Activated naive CD8-positive, alpha-beta T cell treated with anti-CD3 and anti-CD28 coated beads, Interleukin-2, amount 10 ng/mL, durations not matched to agents 7 days and 5 days (primary cell): Measurements from ENCODE around the gene BEND3. TPM values are rescaled to one million over a fixed set of nuclear protein-coding genes. Genes with fewer than 3 reads are reported as not detected.
"Not testable (repeated sequence)": the region's sequence is repeated elsewhere in the genome, so short reads cannot be mapped to it uniquely, and the experiment has no call there.

Source experiments
- ATAC-seq: fragments of 150-1000 bp; cut with Tn5 transposase; one replicate; pipeline ENCODE4 v1.10.0; 2021; ENCODE audit warnings: low read depth, moderate library complexity
- POLR2A ChIA-PET: fragments of 350-600 bp; sonication (Branson Sonifier 250); formaldehyde crosslinking; loops from one replicate; lab custom pipeline; 2021; ENCODE audit warnings: antibody characterized with exemption; lab: Charles Lee
- DNase-seq: peaks from one replicate; pipeline ENCODE4 v3.0.0; 2021
- H3K27ac Mint-ChIP-seq: one replicate; pipeline ENCODE4 v1.8.0; 2022; ENCODE audit warnings: mild to moderate bottlenecking, mixed read lengths
- H3K27me3 Mint-ChIP-seq: one replicate; pipeline ENCODE4 v1.8.0; 2022; ENCODE audit warnings: mild to moderate bottlenecking, moderate library complexity, mixed read lengths
- H3K36me3 Mint-ChIP-seq: one replicate; pipeline ENCODE4 v1.8.0; 2021; ENCODE audit warnings: mild to moderate bottlenecking, mixed read lengths
- H3K4me1 Mint-ChIP-seq: one replicate; pipeline ENCODE4 v1.8.0; 2021; ENCODE audit warnings: mixed read lengths
- H3K4me3 Mint-ChIP-seq: one replicate; pipeline ENCODE4 v1.8.0; 2022; ENCODE audit warnings: mild to moderate bottlenecking, moderate library complexity, mixed read lengths
- H3K9me3 Mint-ChIP-seq: one replicate; pipeline ENCODE4 v1.8.0; 2021; ENCODE audit warnings: mixed read lengths
- total RNA-seq, 2 experiments: library from RNA; stranded (reverse); gene quantifications; one replicate each; pipeline ENCODE4 v1.2.3, GENCODE V29; 2021

BEND3 gene
- total RNA-seq, 2 experiments from 2014 or later, result 2.2 to 2.4 TPM

GRCh38 chr6:107021446-107022185, 93.7 kb downstream of the BEND3 start:
- peaks cover 4% of the 10 kb centered on the region for H3K4me1 Mint-ChIP-seq
- POLR2A ChIA-PET, result no interaction called here
- H3K4me3 Mint-ChIP-seq, result no peak overlapping the region
- no peak overlapping the region for H3K27ac Mint-ChIP-seq
- peaks cover 3% of the 10 kb centered on the region for H3K27me3 Mint-ChIP-seq
- no peaks in the 10 kb centered on the region for H3K9me3 Mint-ChIP-seq
- ATAC-seq, result no peak
- no peaks in the 10 kb centered on the region for H3K36me3 Mint-ChIP-seq
- no peak for DNase-seq

- no peak for ATAC-seq
- peaks cover 4% of the 10 kb centered on the region for H3K4me1 Mint-ChIP-seq
- no peaks in the 10 kb centered on the region for H3K36me3 Mint-ChIP-seq
- H3K27ac Mint-ChIP-seq, result no peak overlapping the region
- H3K27me3 Mint-ChIP-seq, result peaks cover 4% of the 10 kb centered on the region
- POLR2A ChIA-PET, result interaction anchor here (0.7 kb wide), 1 partner anchor 12 kb away, joined by 3 read pairs; no protein-coding TSS in a partner anchor
- no peak for DNase-seq
- H3K9me3 Mint-ChIP-seq, result no peaks in the 10 kb centered on the region
- no peak overlapping the region for H3K4me3 Mint-ChIP-seq
Observed at GRCh38 chr6:107020239-107020638, 95.1 kb downstream of the BEND3 start.

- not testable (repeated sequence) for DNase-seq, H3K27ac Mint-ChIP-seq, H3K4me1 Mint-ChIP-seq, H3K4me3 Mint-ChIP-seq, ATAC-seq, H3K27me3 Mint-ChIP-seq, H3K36me3 Mint-ChIP-seq, H3K9me3 Mint-ChIP-seq
- POLR2A ChIA-PET, result interaction anchor here (0.7 kb wide), 1 partner anchor 12 kb away, joined by 3 read pairs; no protein-coding TSS in a partner anchor
Observed at GRCh38 chr6:107019628-107020027, 95.7 kb downstream of the BEND3 start.

GRCh38 chr6:107019047-107019446, 96.3 kb downstream of the BEND3 start:
- H3K36me3 Mint-ChIP-seq, result no peaks in the 10 kb centered on the region
- no peak overlapping the region for H3K27ac Mint-ChIP-seq
- H3K4me1 Mint-ChIP-seq, result peaks cover 4% of the 10 kb centered on the region
- ATAC-seq (no peak), DNase-seq (no peak)
- POLR2A ChIA-PET, result no interaction called here
- H3K4me3 Mint-ChIP-seq, result no peak overlapping the region
- peaks cover 2% of the 10 kb centered on the region for H3K27me3 Mint-ChIP-seq
- no peaks in the 10 kb centered on the region for H3K9me3 Mint-ChIP-seq

Other genes starting within 250 kb of the BEND3 start
- 1 to 10 TPM in 1 of 2 experiments, under 1 TPM in 1; 0.68 to 1.1 TPM for gene CD24, start 140.8 kb downstream of the BEND3 start, total RNA-seq
- 10 to 100 TPM; 16.7 to 19.0 TPM for gene MTRES1, start 87.3 kb downstream of the BEND3 start, total RNA-seq